ENCODE measurements around the gene GRID1. TPM values are rescaled to one million over a fixed set of nuclear protein-coding genes. Genes with fewer than 3 reads are reported as not detected.
A peak's percentile ranks its signal among the peaks of the same experiment; 100 is the strongest.

Gene GRID1
- total and polyA plus RNA-seq, 10 donors: 0.06 to 0.42 (median 0.15) TPM; not detected in 4

DNA sequence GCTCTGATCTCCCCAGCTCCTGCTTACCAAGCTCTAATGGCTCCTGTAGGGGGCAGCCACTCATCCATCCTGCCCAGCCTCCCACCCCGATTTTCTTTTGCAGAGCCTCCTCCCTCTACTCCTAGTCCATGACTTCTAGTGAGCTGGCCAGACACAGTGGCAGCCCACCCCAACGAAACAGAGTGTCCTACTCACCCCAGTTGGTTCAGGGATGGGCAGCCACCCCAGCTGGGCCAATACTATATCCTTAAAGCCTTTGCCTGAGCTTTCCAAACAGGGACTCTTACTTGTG is 77.1 kb downstream of the GRID1 start:
- TF ChIP-seq POLR2A (IDR thresholded peaks at IDR 0.05): no peak
- TF ChIP-seq, protein P1, sequence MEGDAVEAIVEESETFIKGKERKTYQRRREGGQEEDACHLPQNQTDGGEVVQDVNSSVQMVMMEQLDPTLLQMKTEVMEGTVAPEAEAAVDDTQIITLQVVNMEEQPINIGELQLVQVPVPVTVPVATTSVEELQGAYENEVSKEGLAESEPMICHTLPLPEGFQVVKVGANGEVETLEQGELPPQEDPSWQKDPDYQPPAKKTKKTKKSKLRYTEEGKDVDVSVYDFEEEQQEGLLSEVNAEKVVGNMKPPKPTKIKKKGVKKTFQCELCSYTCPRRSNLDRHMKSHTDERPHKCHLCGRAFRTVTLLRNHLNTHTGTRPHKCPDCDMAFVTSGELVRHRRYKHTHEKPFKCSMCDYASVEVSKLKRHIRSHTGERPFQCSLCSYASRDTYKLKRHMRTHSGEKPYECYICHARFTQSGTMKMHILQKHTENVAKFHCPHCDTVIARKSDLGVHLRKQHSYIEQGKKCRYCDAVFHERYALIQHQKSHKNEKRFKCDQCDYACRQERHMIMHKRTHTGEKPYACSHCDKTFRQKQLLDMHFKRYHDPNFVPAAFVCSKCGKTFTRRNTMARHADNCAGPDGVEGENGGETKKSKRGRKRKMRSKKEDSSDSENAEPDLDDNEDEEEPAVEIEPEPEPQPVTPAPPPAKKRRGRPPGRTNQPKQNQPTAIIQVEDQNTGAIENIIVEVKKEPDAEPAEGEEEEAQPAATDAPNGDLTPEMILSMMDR (IDR thresholded peaks at IDR 0.05 in 8 of 11, conservative IDR thresholded peaks at IDR 0.05 in 3 of 11): no peak
- no peak for TF ChIP-seq POLR2AphosphoS5 (IDR thresholded peaks at IDR 0.05)
- peaks cover 0 to 11% (median 0%) of the 10 kb centered on the region in 7 donors for H3K27me3 ChIP-seq (replicated peaks in 1 of 7)
- H3K9me3 ChIP-seq: no peaks in the 10 kb centered on the region
- no peaks in the 10 kb centered on the region for H3K4me1 ChIP-seq
- DNase-seq: peak; percentile 42
- intact Hi-C loops (cut with DNase I; ENCODE audit: low total_unique reads): no loop called here
- 49 to 74% (median 63%) methylated on average over 2 of the region's 2 CpGs for WGBS, 5 donors
- no peaks in the 10 kb centered on the region for H3K36me3 ChIP-seq
- no peak overlapping the region for H3K27ac ChIP-seq
- no peak overlapping the region for H3K4me3 ChIP-seq

DNA sequence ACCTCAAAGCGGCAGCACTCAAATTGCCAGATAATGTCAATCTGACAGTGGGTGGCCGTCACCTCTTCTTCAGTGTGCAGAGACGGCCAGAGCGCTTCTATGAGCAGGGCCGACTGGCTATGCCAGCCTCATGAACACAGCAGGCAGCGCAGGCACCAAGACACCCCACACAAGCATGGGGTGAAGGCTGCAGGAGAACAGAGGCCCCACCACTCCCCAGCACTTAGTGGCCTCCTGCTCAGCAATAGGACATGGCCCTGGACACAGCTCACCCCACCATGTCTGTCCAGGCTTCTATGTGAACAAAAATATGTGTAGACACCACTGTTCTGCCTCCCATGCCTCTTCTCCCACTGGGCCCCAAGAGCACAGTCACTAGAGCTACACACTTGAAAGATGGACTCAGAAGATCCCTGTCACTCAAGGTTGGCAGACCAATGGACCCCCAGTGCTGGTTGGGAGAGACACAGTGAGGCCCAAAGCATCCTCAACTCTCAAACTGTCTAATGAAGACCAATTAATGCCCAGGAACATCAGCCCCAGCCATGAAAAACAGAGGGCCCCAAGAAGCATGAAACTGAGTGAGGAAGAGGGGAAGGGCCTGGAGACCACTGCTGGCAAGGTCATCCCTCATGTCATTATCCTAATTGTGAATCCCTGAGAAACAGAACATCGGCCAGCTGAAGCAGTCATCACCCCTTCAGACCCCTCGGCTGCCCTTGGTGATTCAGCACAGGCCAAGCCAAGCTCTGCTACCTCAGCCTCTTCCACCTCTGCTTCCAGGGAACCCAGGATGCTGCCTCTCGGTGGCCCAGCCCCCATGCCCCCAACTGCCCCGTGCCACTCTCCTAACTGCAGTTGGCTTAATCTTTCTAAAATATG is 77.7 kb downstream of the GRID1 start:
- Histone ChIP-seq H3K4me3 (no peak overlapping the region), H3K27ac (no peak overlapping the region), H3K36me3 (no peaks in the 10 kb centered on the region), H3K4me1 (no peaks in the 10 kb centered on the region), H3K9me3 (no peaks in the 10 kb centered on the region), H3K27me3 (replicated peaks in 1 of 7) (peaks cover 0 to 5% (median 0%) of the 10 kb centered on the region in 7 donors)
- 77 to 90% (median 86%) methylated on average over 7 to 10 of the region's 10 CpGs for WGBS, 5 donors
- peak; percentile 47 for DNase-seq
- TF ChIP-seq, protein P1 (IDR thresholded peaks at IDR 0.05 in 8 of 11, conservative IDR thresholded peaks at IDR 0.05 in 3 of 11): no peak
- TF ChIP-seq POLR2AphosphoS5 (IDR thresholded peaks at IDR 0.05) (no peak), POLR2A (IDR thresholded peaks at IDR 0.05) (no peak)
- intact Hi-C loops (cut with DNase I; ENCODE audit: low total_unique reads): no loop called here

DNA sequence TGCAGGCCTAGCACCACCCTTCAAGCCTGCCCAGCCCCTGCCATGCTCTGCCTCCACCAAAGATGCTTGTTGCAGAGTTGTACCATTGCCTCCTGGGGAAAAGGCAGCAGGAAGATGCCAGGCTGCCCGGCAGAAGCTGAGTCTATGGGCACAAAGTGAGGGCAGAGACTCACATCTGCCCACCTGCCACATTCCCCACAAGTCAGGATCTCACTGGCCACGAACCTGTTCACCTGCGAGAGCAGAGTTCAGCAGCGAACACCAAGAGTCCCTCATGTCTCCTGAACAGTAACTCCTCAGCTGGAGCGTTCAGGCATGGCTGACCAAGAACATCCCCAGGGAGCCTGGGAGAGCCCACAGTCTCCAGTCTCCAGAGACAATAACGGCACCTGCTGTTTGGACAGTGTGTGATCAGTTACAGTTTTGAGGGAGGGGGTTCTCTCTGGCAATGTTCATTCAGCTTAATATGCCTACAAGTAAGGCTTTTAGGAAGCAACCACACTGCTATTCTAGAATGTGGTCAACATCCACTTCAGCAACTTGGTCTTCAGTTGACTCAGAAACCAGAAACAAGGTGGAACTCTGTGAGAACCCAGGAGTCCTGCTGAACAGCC is 78.5 kb downstream of the GRID1 start:
- no peak overlapping the region for H3K27ac ChIP-seq
- H3K27me3 ChIP-seq (replicated peaks in 1 of 7): peaks cover 0 to 2% (median 0%) of the 10 kb centered on the region in 7 donors
- H3K4me1 ChIP-seq: no peaks in the 10 kb centered on the region
- H3K36me3 ChIP-seq: no peaks in the 10 kb centered on the region
- no peaks in the 10 kb centered on the region for H3K9me3 ChIP-seq
- TF ChIP-seq, protein P1 (IDR thresholded peaks at IDR 0.05 in 8 of 11, conservative IDR thresholded peaks at IDR 0.05 in 3 of 11): no peak
- TF ChIP-seq POLR2AphosphoS5 (IDR thresholded peaks at IDR 0.05) (no peak), POLR2A (IDR thresholded peaks at IDR 0.05) (no peak)
- intact Hi-C loops (cut with DNase I; ENCODE audit: low total_unique reads): no loop called here
- H3K4me3 ChIP-seq: no peak overlapping the region
- WGBS, 5 donors: 57 to 69% (median 60%) methylated on average over 5 to 6 of the region's 6 CpGs
- DNase-seq: peak; percentile 46

DNA sequence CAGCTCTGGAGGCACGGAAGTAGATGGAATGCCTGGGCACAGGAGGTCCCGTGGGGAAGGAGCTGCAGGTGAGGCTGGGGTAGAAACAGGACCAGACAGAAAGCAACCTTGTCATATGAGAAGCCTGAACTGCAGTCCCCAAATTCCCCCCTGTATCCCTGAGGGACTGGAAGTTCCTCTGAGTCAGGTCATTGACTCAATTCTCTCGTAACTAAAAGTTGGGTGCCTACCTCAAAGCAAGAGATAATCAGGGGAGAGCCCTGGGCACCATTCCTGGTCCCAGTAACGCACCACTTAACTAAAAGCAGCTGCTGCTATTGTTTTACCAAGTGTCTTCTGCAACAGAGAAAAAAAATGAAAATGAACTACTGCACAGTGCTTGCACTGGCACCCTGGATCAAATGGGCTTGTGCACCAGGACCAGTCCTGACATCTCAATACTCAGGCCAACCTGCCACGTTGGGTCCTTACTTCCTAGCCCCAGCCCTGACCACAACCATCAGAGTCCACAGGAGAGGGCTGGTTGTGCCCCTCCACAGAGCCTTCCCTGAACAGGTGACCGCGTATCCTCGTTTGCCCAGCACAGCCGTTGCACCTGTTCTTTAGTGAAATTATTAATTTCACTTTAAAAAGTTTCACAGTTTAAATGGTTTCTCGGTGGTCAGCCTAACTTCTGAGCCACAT is 79.3 kb downstream of the GRID1 start:
- peaks cover 0 to 10% (median 0%) of the 10 kb centered on the region in 7 donors for H3K27me3 ChIP-seq (replicated peaks in 1 of 7)
- H3K9me3 ChIP-seq: no peaks in the 10 kb centered on the region
- no peak overlapping the region for H3K27ac ChIP-seq
- TF ChIP-seq, protein P1 (IDR thresholded peaks at IDR 0.05 in 8 of 11, conservative IDR thresholded peaks at IDR 0.05 in 3 of 11): no peak
- TF ChIP-seq POLR2AphosphoS5 (IDR thresholded peaks at IDR 0.05) (no peak), POLR2A (IDR thresholded peaks at IDR 0.05) (no peak)
- no peaks in the 10 kb centered on the region for H3K36me3 ChIP-seq
- WGBS, 5 donors: 65 to 74% (median 71%) methylated on average over 10 of the region's 10 CpGs
- intact Hi-C loops (cut with DNase I; ENCODE audit: low total_unique reads): no loop called here
- no peak overlapping the region for H3K4me3 ChIP-seq
- DNase-seq: peak; percentile 54
- H3K4me1 ChIP-seq: no peaks in the 10 kb centered on the region
